ENCODE data around the gene FSHR.

DNA sequence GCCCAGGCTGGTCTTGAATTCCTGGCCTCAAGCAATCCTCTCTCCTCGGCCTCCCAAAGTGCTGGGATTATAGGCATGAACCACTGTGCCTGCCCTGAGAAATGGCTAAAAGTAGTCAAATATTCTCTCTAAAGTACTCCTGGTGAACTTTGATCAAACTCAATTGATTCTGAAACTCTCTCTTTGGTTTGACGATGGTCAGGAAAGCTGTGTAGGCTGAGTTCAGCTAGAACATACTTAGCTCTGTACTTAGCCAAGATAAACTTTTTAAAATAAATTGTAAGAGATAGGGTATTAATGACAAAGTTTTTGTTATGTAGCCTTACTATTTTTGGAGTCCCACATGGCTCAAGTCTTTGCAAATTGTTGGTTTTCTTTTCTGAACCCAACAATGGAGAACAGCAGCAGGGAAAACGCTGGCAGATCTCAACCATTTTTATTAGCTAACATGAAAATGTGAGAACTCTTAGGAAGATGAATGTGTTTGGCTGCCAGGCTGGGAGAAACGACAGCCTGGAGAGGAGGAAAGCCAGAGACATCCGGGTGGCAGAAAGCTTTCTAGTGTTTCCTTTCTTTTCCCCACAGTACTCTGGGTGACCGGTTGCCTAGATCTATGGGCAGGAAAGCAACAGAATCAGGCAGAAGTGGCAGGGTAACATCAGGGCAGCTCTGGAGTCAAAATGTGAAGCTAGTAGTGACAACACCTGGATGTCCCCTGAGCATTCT is 205.8 kb downstream of the FSHR start:
- TF ChIP-seq, protein P1, sequence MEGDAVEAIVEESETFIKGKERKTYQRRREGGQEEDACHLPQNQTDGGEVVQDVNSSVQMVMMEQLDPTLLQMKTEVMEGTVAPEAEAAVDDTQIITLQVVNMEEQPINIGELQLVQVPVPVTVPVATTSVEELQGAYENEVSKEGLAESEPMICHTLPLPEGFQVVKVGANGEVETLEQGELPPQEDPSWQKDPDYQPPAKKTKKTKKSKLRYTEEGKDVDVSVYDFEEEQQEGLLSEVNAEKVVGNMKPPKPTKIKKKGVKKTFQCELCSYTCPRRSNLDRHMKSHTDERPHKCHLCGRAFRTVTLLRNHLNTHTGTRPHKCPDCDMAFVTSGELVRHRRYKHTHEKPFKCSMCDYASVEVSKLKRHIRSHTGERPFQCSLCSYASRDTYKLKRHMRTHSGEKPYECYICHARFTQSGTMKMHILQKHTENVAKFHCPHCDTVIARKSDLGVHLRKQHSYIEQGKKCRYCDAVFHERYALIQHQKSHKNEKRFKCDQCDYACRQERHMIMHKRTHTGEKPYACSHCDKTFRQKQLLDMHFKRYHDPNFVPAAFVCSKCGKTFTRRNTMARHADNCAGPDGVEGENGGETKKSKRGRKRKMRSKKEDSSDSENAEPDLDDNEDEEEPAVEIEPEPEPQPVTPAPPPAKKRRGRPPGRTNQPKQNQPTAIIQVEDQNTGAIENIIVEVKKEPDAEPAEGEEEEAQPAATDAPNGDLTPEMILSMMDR (conservative IDR thresholded peaks at IDR 0.05): no peak
- no peak for TF ChIP-seq ZFX (IDR thresholded peaks at IDR 0.05)
